OCI-LY1 (cell line): ENCODE measurements around the gene C2orf72.

Source experiments
- EZH2 ChIP-seq: fragments of 200-600 bp; sonication (generic), shearing (Covaris generic); IDR thresholded peaks from 2 replicates; pipeline ENCODE4 v1.8.0; 2017; ENCODE audit warnings: borderline replicate concordance, mixed run types, mild to moderate bottlenecking, antibody characterized with exemption, low read length, moderate library complexity, mixed read lengths
- TF ChIP-seq, protein P1 (sequence below): fragments of 200-600 bp; sonication (generic), shearing (Covaris generic); IDR thresholded peaks from 2 replicates; pipeline ENCODE4 v1.5.1; 2017; ENCODE audit warnings: mild to moderate bottlenecking, antibody characterized with exemption, low read length, moderate library complexity, mixed read lengths

- TF ChIP-seq, protein P1, sequence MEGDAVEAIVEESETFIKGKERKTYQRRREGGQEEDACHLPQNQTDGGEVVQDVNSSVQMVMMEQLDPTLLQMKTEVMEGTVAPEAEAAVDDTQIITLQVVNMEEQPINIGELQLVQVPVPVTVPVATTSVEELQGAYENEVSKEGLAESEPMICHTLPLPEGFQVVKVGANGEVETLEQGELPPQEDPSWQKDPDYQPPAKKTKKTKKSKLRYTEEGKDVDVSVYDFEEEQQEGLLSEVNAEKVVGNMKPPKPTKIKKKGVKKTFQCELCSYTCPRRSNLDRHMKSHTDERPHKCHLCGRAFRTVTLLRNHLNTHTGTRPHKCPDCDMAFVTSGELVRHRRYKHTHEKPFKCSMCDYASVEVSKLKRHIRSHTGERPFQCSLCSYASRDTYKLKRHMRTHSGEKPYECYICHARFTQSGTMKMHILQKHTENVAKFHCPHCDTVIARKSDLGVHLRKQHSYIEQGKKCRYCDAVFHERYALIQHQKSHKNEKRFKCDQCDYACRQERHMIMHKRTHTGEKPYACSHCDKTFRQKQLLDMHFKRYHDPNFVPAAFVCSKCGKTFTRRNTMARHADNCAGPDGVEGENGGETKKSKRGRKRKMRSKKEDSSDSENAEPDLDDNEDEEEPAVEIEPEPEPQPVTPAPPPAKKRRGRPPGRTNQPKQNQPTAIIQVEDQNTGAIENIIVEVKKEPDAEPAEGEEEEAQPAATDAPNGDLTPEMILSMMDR, result no peak
- TF ChIP-seq EZH2, result no peak
Measured at GRCh38 chr2:231017231-231017598, 20.1 kb upstream of the C2orf72 start.
